HG03103 (cell line): Measurements from ENCODE around the gene TSEN34.
"Not testable (repeated sequence)": the region's sequence is repeated elsewhere in the genome, so short reads cannot be mapped to it uniquely, and the experiment has no call there.

ENCODE experiments used
- ATAC-seq: cut with Tn5 transposase; IDR thresholded peaks from one replicate; pipeline ENCODE4 v1.9.1; 2021; ENCODE audit warnings: low read depth; ENCODE audit not compliant: unreplicated experiment

TSEN34 gene

GRCh38 chr19:54160182-54160811, 30.8 kb upstream of the TSEN34 start:
- ATAC-seq: peak; percentile 1

GRCh38 chr19:54160854-54161253, 30.3 kb upstream of the TSEN34 start:
- no peak for ATAC-seq

GRCh38 chr19:54162241-54162805, 28.8 kb upstream of the TSEN34 start:
- no peak for ATAC-seq

GRCh38 chr19:54162884-54163283, 28.2 kb upstream of the TSEN34 start:
- no peak for ATAC-seq

- no peak for ATAC-seq
Observed at GRCh38 chr19:54164369-54165068, 26.6 kb upstream of the TSEN34 start.

GRCh38 chr19:54165222-54165621, 25.9 kb upstream of the TSEN34 start:
- no peak for ATAC-seq

- no peak for ATAC-seq
Observed at GRCh38 chr19:54168174-54168917, 22.8 kb upstream of the TSEN34 start.

- ATAC-seq: no peak
Observed at GRCh38 chr19:54169149-54169740, 21.9 kb upstream of the TSEN34 start.

GRCh38 chr19:54171736-54172431, 19.2 kb upstream of the TSEN34 start:
- not testable (repeated sequence) for ATAC-seq

GRCh38 chr19:54172471-54173358, 18.4 kb upstream of the TSEN34 start, which contains the start of gene TMC4:
TMC4 (minus strand) TSS chr19:54173160; CDS start chr19:54173117, 43 bp downstream.
- ATAC-seq: no peak

- ATAC-seq: no peak
Observed at GRCh38 chr19:54173359-54173699, 17.8 kb upstream of the TSEN34 start.

- ATAC-seq: no peak
Observed at GRCh38 chr19:54173951-54174834, 16.9 kb upstream of the TSEN34 start.

- no peak for ATAC-seq
Observed at GRCh38 chr19:54178581-54179261, 12.4 kb upstream of the TSEN34 start.

GRCh38 chr19:54179262-54179852, 11.8 kb upstream of the TSEN34 start:
- ATAC-seq: no peak

GRCh38 chr19:54179921-54180461, 11.1 kb upstream of the TSEN34 start:
- ATAC-seq: no peak

GRCh38 chr19:54180691-54181091, 10.4 kb upstream of the TSEN34 start:
- ATAC-seq: no peak

GRCh38 chr19:54181894-54182293, 9.2 kb upstream of the TSEN34 start:
- ATAC-seq: not testable (repeated sequence)
